Esophagus muscularis mucosa (tissue), 4 donors: ENCODE results near the gene KLHL21. TPM values are rescaled to one million over a fixed set of nuclear protein-coding genes. Genes with fewer than 3 reads are reported as not detected.

ENCODE experiments used
- DNase-seq: peaks from one replicate; pipeline ENCODE4 v3.0.0-alpha.2; 2017; ENCODE audit errors: extremely low spot score
- H3K27ac ChIP-seq, 4 donors: fragments of 200-600 bp; sonication (generic); replicated peaks in 1 of 4; 1 replicate in 3 of 4; 2 replicates in 1 of 4; pipeline ENCODE4 v1.5.1; 2016 to 2019; ENCODE audit warnings: mild to moderate bottlenecking in 1 of 4
- H3K27me3 ChIP-seq, 4 donors: fragments of 200-600 bp; sonication (generic); one replicate each; pipeline versions ENCODE4 v1.5.1 to v1.6.0; 2016 to 2019
- H3K36me3 ChIP-seq, 4 donors: fragments of 200-600 bp; sonication (generic); one replicate each; pipeline ENCODE4 v1.5.1; 2016 to 2019
- H3K4me1 ChIP-seq, 4 donors: fragments of 200-600 bp; sonication (generic); one replicate each; pipeline ENCODE4 v1.5.1; 2016 to 2019
- H3K4me3 ChIP-seq, 4 donors: fragments of 200-600 bp; sonication (generic); 1 replicate in 2 of 4; 2 replicates in 2 of 4; pipeline ENCODE4 v1.5.1; 2016 to 2019; ENCODE audit warnings: mild to moderate bottlenecking in 4 of 4, moderate library complexity in 1 of 4
- H3K9me3 ChIP-seq, 4 donors: fragments of 200-600 bp; sonication (generic); 1 replicate in 3 of 4; 2 replicates in 1 of 4; pipeline ENCODE4 v1.5.1; 2016 to 2019
- CTCF ChIP-seq, 3 experiments: fragments of 200-600 bp in 2 of 3; fragments of 450-650 bp in 1 of 3; sonication (generic) in 2 of 3; IDR thresholded peaks; one replicate each; pipeline ENCODE4 v1.5.1; 2017 to 2019; ENCODE audit warnings: antibody characterized with exemption in 3 of 3, mild to moderate bottlenecking in 2 of 3, moderate library complexity in 1 of 3
- EP300 ChIP-seq: sonication (generic); formaldehyde crosslinking; IDR thresholded peaks from one replicate; pipeline ENCODE4 v1.6.1; 2017; ENCODE audit warnings: antibody characterized with exemption
- POLR2A ChIP-seq: fragments of 450-650 bp; IDR thresholded peaks from one replicate; pipeline ENCODE4 v1.6.1; 2017; ENCODE audit warnings: antibody characterized with exemption, moderate library complexity, mild to moderate bottlenecking, low read depth
- POLR2AphosphoS5 ChIP-seq, 2 donors: sonication (generic); formaldehyde crosslinking; IDR thresholded peaks; one replicate each; pipeline ENCODE4 v1.6.1; 2017; ENCODE audit warnings: antibody characterized with exemption in 2 of 2
- WGBS: methylation state at CpG from one replicate; pipeline ENCODE4 v1.1.5; 2018; 5-methylcytosine and 5-hydroxymethylcytosine counted together
- intact Hi-C: fragments of 100-400 bp; cut with DNase I; formaldehyde crosslinking; loops from one replicate; pipeline ENCODE4 v1.15.1; 2023
- total RNA-seq, 4 donors: library from RNA; depleted of rRNA; stranded (reverse); fragments of >200 nt; gene quantifications; one replicate each; pipeline versions ENCODE4 v1.1.0 to v1.2.1, GENCODE V29; 2016

The KLHL21 gene
- total RNA-seq, 4 donors from 2014 or later, result 98.4 to 184 (median 130) TPM

DNA sequence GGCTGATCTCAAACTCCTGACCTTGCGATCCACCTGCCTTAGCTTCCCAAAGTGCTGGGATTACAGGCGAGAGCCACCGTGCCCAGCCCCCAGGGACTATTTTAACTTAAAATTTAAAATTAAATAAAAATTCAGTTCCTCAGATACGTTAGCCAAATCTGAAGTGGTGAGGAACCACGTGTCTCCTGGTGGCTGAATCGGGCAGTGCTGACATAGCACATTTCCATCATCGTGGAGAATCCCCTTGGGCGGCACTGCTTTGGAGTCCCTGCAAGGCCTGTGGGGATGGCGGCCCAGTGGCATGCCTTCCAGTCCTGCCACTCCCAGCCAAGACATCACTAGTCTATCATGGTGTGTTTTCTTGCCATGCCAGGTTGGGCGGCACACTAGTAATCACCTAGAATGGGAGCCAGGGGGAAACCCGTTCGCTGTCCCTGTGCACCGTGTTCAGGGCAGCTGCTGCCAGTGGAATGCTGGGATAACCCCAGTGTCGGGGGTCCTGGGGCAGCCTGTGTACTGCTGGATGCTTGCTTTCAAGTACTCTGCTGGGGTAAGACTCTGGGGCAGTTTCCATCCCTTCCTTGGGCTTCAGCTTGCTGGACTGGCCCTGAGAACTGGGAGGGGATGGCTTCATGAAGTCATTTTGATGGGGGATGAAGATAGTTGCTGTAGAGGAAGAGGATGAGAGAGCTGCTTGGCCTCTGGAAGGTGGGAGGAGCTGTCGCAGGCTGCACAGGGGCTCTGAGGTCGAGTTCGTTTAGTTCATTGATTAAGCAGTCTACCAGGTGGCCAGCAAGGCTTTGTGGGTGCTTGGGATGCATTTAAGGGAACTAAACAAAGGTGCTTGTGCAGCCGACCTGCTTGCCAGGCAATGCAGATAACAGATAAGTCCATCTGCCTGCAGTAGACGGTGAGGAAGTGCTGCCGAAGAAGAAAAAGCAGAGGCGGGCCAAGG is 18.3 kb downstream of the KLHL21 start:
- peaks cover 55 to 78% (median 65%) of the 10 kb centered on the region in 4 donors for H3K4me1 ChIP-seq
- no peaks in the 10 kb centered on the region for H3K27me3 ChIP-seq
- TF ChIP-seq POLR2AphosphoS5 (IDR thresholded peaks at IDR 0.05), result no peak
- peak in 1 of 3 experiments; percentile 25 for TF ChIP-seq CTCF (IDR thresholded peaks at IDR 0.05)
- TF ChIP-seq POLR2A, result no peak
- DNase-seq, result no peak
- intact Hi-C loops, result no loop called here
- WGBS, result 78% methylated on average over 20 of the region's 21 CpGs
- no peak overlapping the region for H3K27ac ChIP-seq
- H3K36me3 ChIP-seq, result peaks cover 10 to 29% (median 23%) of the 10 kb centered on the region in 4 donors
- H3K4me3 ChIP-seq, result no peak overlapping the region
- H3K9me3 ChIP-seq, result no peaks in the 10 kb centered on the region

DNA sequence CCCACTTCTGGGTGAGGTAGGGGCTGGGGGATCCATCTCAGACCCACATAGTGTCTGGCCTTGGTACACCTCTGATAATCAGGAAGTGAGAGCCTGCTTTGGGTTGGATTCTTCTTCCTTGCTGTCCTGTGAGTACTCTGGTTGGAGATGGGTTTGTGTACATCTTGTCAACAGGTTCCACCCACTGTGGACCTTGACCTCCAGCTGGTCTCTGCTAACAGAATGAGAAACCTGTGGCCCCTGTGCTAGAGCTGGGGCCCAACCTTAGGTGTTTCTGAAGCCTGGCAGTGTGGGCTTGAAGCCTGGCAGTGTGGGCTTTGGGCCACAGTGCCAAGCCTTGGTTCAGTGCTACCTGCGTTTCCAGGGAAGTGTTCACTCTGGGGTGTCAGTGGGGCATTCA is 20.3 kb downstream of the KLHL21 start:
- H3K4me1 ChIP-seq, result peaks cover 43 to 68% (median 55%) of the 10 kb centered on the region in 4 donors
- H3K36me3 ChIP-seq, result peaks cover 0 to 8% (median 2%) of the 10 kb centered on the region in 4 donors
- TF ChIP-seq POLR2A (no peak), CTCF (IDR thresholded peaks at IDR 0.05) (no peak), EP300 (no peak), POLR2AphosphoS5 (IDR thresholded peaks at IDR 0.05) (no peak)
- H3K27me3 ChIP-seq, result no peaks in the 10 kb centered on the region
- WGBS, result 100% methylated on average over 1 of the region's 1 CpG
- DNase-seq, result no peak
- no peak overlapping the region for H3K4me3 ChIP-seq
- intact Hi-C loops, result no loop called here
- H3K27ac ChIP-seq, result peak overlapping the region; percentile 51 to 97 (median 75)
- H3K9me3 ChIP-seq, result no peaks in the 10 kb centered on the region

- Histone ChIP-seq H3K27ac (peak overlapping the region; percentile 55 to 98 (median 96)), H3K27me3 (no peaks in the 10 kb centered on the region), H3K4me3 (no peak overlapping the region), H3K36me3 (peaks cover 0 to 6% (median 0%) of the 10 kb centered on the region in 4 donors), H3K9me3 (no peaks in the 10 kb centered on the region), H3K4me1 (peaks cover 38 to 61% (median 48%) of the 10 kb centered on the region in 4 donors)
- 78% methylated on average over 10 of the region's 10 CpGs for WGBS
- DNase-seq, result no peak
- TF ChIP-seq POLR2A (no peak), EP300 (no peak), POLR2AphosphoS5 (IDR thresholded peaks at IDR 0.05) (no peak), CTCF (IDR thresholded peaks at IDR 0.05) (no peak)
- intact Hi-C loops, result no loop called here
Measured at GRCh38 chr1:6581561-6582305, 20.9 kb downstream of the KLHL21 start.

- 38% methylated on average over 17 of the region's 19 CpGs for whole genome bisulfite sequencing
- Histone ChIP-seq H3K27me3 (no peaks in the 10 kb centered on the region), H3K9me3 (no peaks in the 10 kb centered on the region), H3K4me1 (peaks cover 32 to 52% (median 41%) of the 10 kb centered on the region in 4 donors), H3K27ac (peak overlapping the region; percentile 95 to 98 (median 97)), H3K36me3 (peaks cover 0 to 6% (median 0%) of the 10 kb centered on the region in 4 donors), H3K4me3 (peak overlapping the region; percentile 85 to 98 (median 96))
- TF ChIP-seq CTCF (IDR thresholded peaks at IDR 0.05), result no peak
- DNase-seq, result no peak
- intact Hi-C loops, result no loop called here
Measured at GRCh38 chr1:6580593-6581409, 21.9 kb downstream of the KLHL21 start.
